IPS DF 6.9 (cell line): ENCODE results near the gene DLGAP1.
A peak's percentile ranks its signal among the peaks of the same experiment; 100 is the strongest.

Experiments
- DNase-seq: peaks from one replicate; pipeline ENCODE4 v3.0.0-alpha.2; 2013; ENCODE audit warnings: low read depth, low spot score
- H3K27ac ChIP-seq: one replicate; pipeline ENCODE4 v1.5.1; 2013; ENCODE audit warnings: low read length, control low read depth
- H3K27me3 ChIP-seq: 2 replicates; pipeline ENCODE4 v1.6.1; 2013; ENCODE audit warnings: mild to moderate bottlenecking, low read length; ENCODE audit not compliant: control insufficient read depth, insufficient read depth
- H3K36me3 ChIP-seq: 2 replicates; pipeline ENCODE4 v1.6.1; 2013; ENCODE audit warnings: low read length; ENCODE audit not compliant: control insufficient read depth, insufficient read depth
- H3K4me1 ChIP-seq: 2 replicates; pipeline ENCODE4 v1.6.1; 2013; ENCODE audit warnings: low read length; ENCODE audit not compliant: control insufficient read depth, insufficient read depth
- H3K4me3 ChIP-seq: 2 replicates; pipeline ENCODE4 v1.5.1; 2013; ENCODE audit warnings: mild to moderate bottlenecking, low read length
- H3K9me3 ChIP-seq: 2 replicates; pipeline ENCODE4 v1.6.1; 2013; ENCODE audit warnings: low read length, inconsistent platforms; ENCODE audit not compliant: control insufficient read depth, insufficient read depth
- WGBS: extraction: QIAGEN DNeasy Blood & Tissue Kit; methylation state at CpG from one replicate; pipeline ENCODE4 v1.1.7; 2013; ENCODE audit warnings: mixed read lengths, missing lambda C conversion rate; ENCODE audit not compliant: insufficient read length, insufficient coverage; 5-methylcytosine and 5-hydroxymethylcytosine counted together

DLGAP1 gene

GRCh38 chr18:4438938-4439337 lies 16.2 kb downstream of the DLGAP1 start:
- WGBS = no CpG with 5 or more reads among the region's 5 CpGs

DNA sequence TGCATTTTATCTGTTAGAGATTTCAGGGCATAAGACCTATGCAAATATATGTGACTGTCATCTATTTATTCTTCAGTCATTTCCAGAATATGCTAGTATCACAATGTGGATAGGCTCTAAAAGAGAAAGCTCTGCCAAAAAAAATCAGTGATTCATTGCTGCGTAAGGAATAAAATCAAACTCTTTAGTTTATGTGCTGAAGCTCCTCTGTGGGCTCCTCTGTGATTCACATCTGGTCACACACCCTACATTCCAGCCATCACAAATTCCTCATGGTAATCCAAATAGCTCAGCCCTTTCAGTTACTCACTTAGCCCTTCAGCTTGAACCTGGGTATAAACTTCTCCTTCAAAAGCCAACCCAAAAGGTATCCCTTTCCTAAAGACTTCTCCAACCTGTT lies 21.4 kb downstream of the DLGAP1 start:
- Histone ChIP-seq H3K27me3 (no peaks in the 10 kb centered on the region), H3K36me3 (no peaks in the 10 kb centered on the region), H3K9me3 (no peaks in the 10 kb centered on the region), H3K27ac (no peak overlapping the region), H3K4me1 (no peaks in the 10 kb centered on the region), H3K4me3 (no peak overlapping the region)
- no peak for DNase-seq
- WGBS = no CpG with 5 or more reads among the region's 1 CpG

More at GRCh38 chr18:4438938-4439337, 16.2 kb downstream of the DLGAP1 start:
- no peaks in the 10 kb centered on the region for H3K9me3 ChIP-seq
- no peaks in the 10 kb centered on the region for H3K4me1 ChIP-seq
- H3K27me3 ChIP-seq = no peaks in the 10 kb centered on the region
- no peak for DNase-seq
- no peak overlapping the region for H3K4me3 ChIP-seq
- H3K36me3 ChIP-seq = no peaks in the 10 kb centered on the region
- no peak overlapping the region for H3K27ac ChIP-seq

DNA sequence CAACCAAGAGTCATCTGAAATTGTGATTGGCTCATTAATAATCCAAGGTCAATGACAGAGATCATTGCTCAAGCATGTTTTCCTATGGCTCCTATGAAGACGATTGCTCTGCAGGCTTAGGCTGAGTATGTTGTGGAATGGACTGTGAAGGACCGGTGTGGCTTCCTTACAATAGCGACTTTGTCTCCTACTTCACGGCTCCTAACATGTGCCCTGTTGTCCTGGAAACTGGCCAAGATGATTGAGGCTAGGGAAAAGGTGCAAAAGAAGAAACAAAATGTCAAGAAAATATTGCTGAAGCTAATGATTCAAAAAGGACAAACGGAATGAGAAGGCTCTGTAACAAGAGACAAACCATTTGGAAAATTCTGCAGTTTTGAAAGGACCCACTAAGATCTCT lies 24.3 kb downstream of the DLGAP1 start:
- Histone ChIP-seq H3K4me3 (no peak overlapping the region), H3K4me1 (no peaks in the 10 kb centered on the region), H3K36me3 (no peaks in the 10 kb centered on the region), H3K27ac (no peak overlapping the region), H3K9me3 (no peaks in the 10 kb centered on the region), H3K27me3 (no peaks in the 10 kb centered on the region)
- DNase-seq = no peak
- WGBS = no CpG with 5 or more reads among the region's 5 CpGs

GRCh38 chr18:4417714-4418113 lies 37.4 kb downstream of the DLGAP1 start:
- WGBS = no CpG with 5 or more reads among the region's 4 CpGs

DNA sequence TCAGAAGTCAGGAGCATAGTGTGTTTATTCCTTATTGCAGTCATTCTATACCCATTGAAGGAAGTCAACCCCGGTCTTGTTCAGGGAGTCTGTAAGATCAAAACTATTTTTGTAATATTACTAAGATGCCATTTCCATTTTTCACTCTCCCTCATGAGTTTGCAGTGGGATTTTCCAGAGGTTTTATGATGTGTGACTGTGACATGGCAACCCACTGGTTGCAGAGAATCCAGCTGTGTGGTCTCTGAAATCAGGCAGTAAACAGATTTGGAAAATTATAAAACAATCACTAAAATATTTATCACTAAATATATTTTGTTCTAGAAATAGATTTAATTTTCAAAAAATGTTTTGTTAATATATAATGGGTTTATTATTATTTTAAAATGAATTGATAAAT lies 38.1 kb downstream of the DLGAP1 start:
- Histone ChIP-seq H3K36me3 (no peaks in the 10 kb centered on the region), H3K27me3 (no peaks in the 10 kb centered on the region), H3K27ac (no peak overlapping the region), H3K9me3 (no peaks in the 10 kb centered on the region; the same call in 1 of the 2 replicates), H3K4me3 (no peak overlapping the region), H3K4me1 (no peaks in the 10 kb centered on the region)
- WGBS = no CpG with 5 or more reads among the region's 1 CpG
- no peak for DNase-seq

More at GRCh38 chr18:4417714-4418113, 37.4 kb downstream of the DLGAP1 start:
- Histone ChIP-seq H3K36me3 (no peaks in the 10 kb centered on the region), H3K4me3 (no peak overlapping the region), H3K27ac (no peak overlapping the region), H3K27me3 (no peaks in the 10 kb centered on the region), H3K4me1 (no peaks in the 10 kb centered on the region), H3K9me3 (no peaks in the 10 kb centered on the region; the same call in 1 of the 2 replicates)
- no peak for DNase-seq

DNA sequence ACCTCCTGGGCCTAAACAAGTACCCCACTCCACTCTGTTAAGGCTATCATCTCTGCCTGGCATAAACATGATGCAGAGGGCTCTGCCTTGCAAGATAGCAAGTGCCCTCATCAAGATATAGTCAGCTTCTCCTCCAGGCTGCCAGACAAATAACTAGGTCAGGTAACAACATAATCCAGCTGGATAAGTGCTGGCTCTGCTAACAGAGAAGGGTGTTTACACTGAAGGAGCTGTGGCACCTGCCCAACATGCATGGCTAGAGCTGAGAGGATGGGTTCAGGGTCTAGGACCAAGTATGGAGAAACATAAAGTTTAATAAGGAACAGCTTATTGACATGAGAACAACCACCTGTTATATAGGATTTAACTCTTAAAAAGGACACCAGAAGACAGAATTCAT lies 42.8 kb downstream of the DLGAP1 start:
- Histone ChIP-seq H3K4me1 (no peaks in the 10 kb centered on the region), H3K9me3 (no peaks in the 10 kb centered on the region), H3K27me3 (no peaks in the 10 kb centered on the region), H3K27ac (no peak overlapping the region), H3K36me3 (no peaks in the 10 kb centered on the region), H3K4me3 (no peak overlapping the region)
- no peak for DNase-seq

- no peak overlapping the region for H3K27ac ChIP-seq
- no peak overlapping the region for H3K4me3 ChIP-seq
- DNase-seq = no peak
- peaks cover 2% of the 10 kb centered on the region for H3K4me1 ChIP-seq
- WGBS = no CpG with 5 or more reads among the region's 1 CpG
- H3K9me3 ChIP-seq = no peaks in the 10 kb centered on the region
- no peaks in the 10 kb centered on the region for H3K36me3 ChIP-seq
- no peaks in the 10 kb centered on the region for H3K27me3 ChIP-seq
Observed at GRCh38 chr18:4406856-4407255, 48.3 kb downstream of the DLGAP1 start.

DNA sequence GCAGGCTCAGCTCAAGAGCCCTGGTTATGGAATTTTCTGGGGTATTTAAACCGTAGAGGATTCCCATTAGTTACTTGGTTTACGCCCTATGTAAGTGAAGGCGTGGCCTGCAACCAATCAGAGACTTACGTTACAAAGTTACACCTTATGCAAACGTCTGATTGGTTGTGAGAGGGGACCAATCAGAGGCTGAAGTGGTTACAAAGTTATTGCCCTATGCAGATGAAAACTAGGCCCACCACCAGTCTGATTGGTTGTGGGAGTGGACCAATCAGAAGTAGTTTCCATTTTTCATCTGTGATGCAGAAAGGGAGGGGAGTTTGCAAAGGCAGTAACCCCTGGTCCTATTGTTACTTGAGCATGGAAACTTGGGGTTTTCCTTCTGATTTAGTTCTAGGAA lies 49.1 kb downstream of the DLGAP1 start:
- Histone ChIP-seq H3K4me1 (peaks cover 2% of the 10 kb centered on the region), H3K9me3 (no peaks in the 10 kb centered on the region), H3K27ac (no peak overlapping the region), H3K36me3 (no peaks in the 10 kb centered on the region), H3K27me3 (no peaks in the 10 kb centered on the region), H3K4me3 (no peak overlapping the region)
- no CpG with 5 or more reads among the region's 5 CpGs for WGBS
- peak; percentile 9 for DNase-seq

DNA sequence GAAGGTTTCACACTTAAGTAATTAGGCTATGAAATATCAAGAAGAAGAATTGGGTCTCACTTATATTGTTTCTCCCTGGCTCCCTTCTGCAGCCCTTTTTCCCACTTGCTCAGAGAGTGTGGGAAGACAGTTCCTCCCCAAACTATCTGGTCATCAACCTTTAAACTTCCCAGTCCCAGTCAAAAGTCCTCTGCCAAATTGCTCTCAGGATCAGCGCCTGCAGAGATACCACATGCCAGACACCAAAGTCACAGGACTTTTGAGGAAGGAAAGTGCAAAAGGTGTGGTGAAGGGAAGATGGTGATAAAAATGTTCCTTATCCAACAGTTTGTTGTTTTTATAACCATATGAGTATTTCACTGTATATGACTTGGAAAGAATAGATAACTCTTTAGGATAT lies 51.3 kb downstream of the DLGAP1 start:
- Histone ChIP-seq H3K4me1 (peaks cover 3% of the 10 kb centered on the region), H3K9me3 (no peaks in the 10 kb centered on the region), H3K27ac (no peak overlapping the region), H3K4me3 (no peak overlapping the region), H3K36me3 (no peaks in the 10 kb centered on the region), H3K27me3 (no peaks in the 10 kb centered on the region)
- no CpG with 5 or more reads among the region's 1 CpG for WGBS
- DNase-seq = no peak

- DNase-seq = no peak
- no peaks in the 10 kb centered on the region for H3K9me3 ChIP-seq
- no CpG with 5 or more reads among the region's 1 CpG for WGBS
- peaks cover 1% of the 10 kb centered on the region for H3K4me1 ChIP-seq
- H3K4me3 ChIP-seq = no peak overlapping the region
- H3K27ac ChIP-seq = no peak overlapping the region
- no peaks in the 10 kb centered on the region for H3K27me3 ChIP-seq
- no peaks in the 10 kb centered on the region for H3K36me3 ChIP-seq
Observed at GRCh38 chr18:4400911-4401310, 54.2 kb downstream of the DLGAP1 start.

- DNase-seq = no peak
- no peaks in the 10 kb centered on the region for H3K27me3 ChIP-seq
- no peaks in the 10 kb centered on the region for H3K36me3 ChIP-seq
- H3K4me3 ChIP-seq = no peak overlapping the region
- peaks cover 1% of the 10 kb centered on the region for H3K4me1 ChIP-seq
- WGBS = no CpG with 5 or more reads among the region's 5 CpGs
- H3K9me3 ChIP-seq = no peaks in the 10 kb centered on the region
- H3K27ac ChIP-seq = no peak overlapping the region
Observed at GRCh38 chr18:4399929-4400328, 55.2 kb downstream of the DLGAP1 start.
